Parathyroid adenoma (tissue), 2 donors: Measurements from ENCODE around the gene ICA1.

Experiments used
- H2AFZ ChIP-seq: fragments of 300-600 bp; sonication (generic); one replicate; pipeline ENCODE4 v1.7.0; 2017; ENCODE audit warnings: antibody characterized with exemption, mild to moderate bottlenecking
- H3K27ac ChIP-seq: fragments of 300-600 bp; sonication (generic); one replicate; pipeline ENCODE4 v1.7.0; 2017
- H3K27me3 ChIP-seq: fragments of 300-600 bp; sonication (generic); one replicate; pipeline ENCODE4 v1.7.0; 2017; ENCODE audit warnings: low read length; ENCODE audit not compliant: control insufficient read depth, insufficient read depth
- H3K36me3 ChIP-seq: fragments of 300-600 bp; sonication (generic); one replicate; pipeline ENCODE4 v1.7.0; 2017; ENCODE audit warnings: low read length; ENCODE audit not compliant: control insufficient read depth, insufficient read depth
- H3K4me1 ChIP-seq: fragments of 300-600 bp; sonication (generic); one replicate; pipeline ENCODE4 v1.7.0; 2017; ENCODE audit warnings: control low read depth
- H3K4me2 ChIP-seq: fragments of 300-600 bp; sonication (generic); one replicate; pipeline ENCODE4 v1.7.0; 2017; ENCODE audit warnings: low read length
- H3K4me3 ChIP-seq: fragments of 300-600 bp; sonication (generic); one replicate; pipeline ENCODE4 v1.7.0; 2017; ENCODE audit warnings: low read depth, low read length
- H3K79me2 ChIP-seq: fragments of 300-600 bp; sonication (generic); one replicate; pipeline ENCODE4 v1.7.0; 2017; ENCODE audit warnings: control low read depth
- H3K9ac ChIP-seq: fragments of 300-600 bp; sonication (generic); one replicate; pipeline ENCODE4 v1.7.0; 2017; ENCODE audit warnings: mild to moderate bottlenecking
- H3K9me3 ChIP-seq: fragments of 300-600 bp; sonication (generic); one replicate; pipeline ENCODE4 v1.7.0; 2017; ENCODE audit warnings: low read length; ENCODE audit not compliant: control insufficient read depth
- CTCF ChIP-seq: fragments of 300-600 bp; sonication (generic); IDR thresholded peaks from one replicate; pipeline ENCODE4 v1.7.0; 2017; ENCODE audit warnings: antibody characterized with exemption, mild to moderate bottlenecking
- donor health status: primary hyperparathyroidism.

Gene ICA1

GRCh38 chr7:8086239-8086638, 175.7 kb downstream of the ICA1 start:
- no peak for TF ChIP-seq CTCF
- Histone ChIP-seq H3K4me3 (no peak overlapping the region), H3K79me2 (no peaks in the 10 kb centered on the region), H3K9ac (no peak overlapping the region), H3K4me2 (no peak overlapping the region), H3K4me1 (no peaks in the 10 kb centered on the region), H3K36me3 (no peaks in the 10 kb centered on the region), H2AFZ (no peak overlapping the region), H3K27ac (no peak overlapping the region), H3K27me3 (no peaks in the 10 kb centered on the region), H3K9me3 (no peaks in the 10 kb centered on the region)

GRCh38 chr7:8085420-8085819, 176.5 kb downstream of the ICA1 start:
- H3K9ac ChIP-seq: no peak overlapping the region
- no peaks in the 10 kb centered on the region for H3K9me3 ChIP-seq
- no peaks in the 10 kb centered on the region for H3K27me3 ChIP-seq
- TF ChIP-seq CTCF: no peak
- no peak overlapping the region for H3K27ac ChIP-seq
- H2AFZ ChIP-seq: no peak overlapping the region
- no peaks in the 10 kb centered on the region for H3K36me3 ChIP-seq
- no peak overlapping the region for H3K4me3 ChIP-seq
- no peaks in the 10 kb centered on the region for H3K4me1 ChIP-seq
- H3K79me2 ChIP-seq: no peaks in the 10 kb centered on the region
- H3K4me2 ChIP-seq: no peak overlapping the region

- no peaks in the 10 kb centered on the region for H3K9me3 ChIP-seq
- H3K36me3 ChIP-seq: no peaks in the 10 kb centered on the region
- no peak overlapping the region for H2AFZ ChIP-seq
- no peak overlapping the region for H3K27ac ChIP-seq
- no peak overlapping the region for H3K9ac ChIP-seq
- TF ChIP-seq CTCF: no peak
- H3K79me2 ChIP-seq: no peaks in the 10 kb centered on the region
- no peak overlapping the region for H3K4me2 ChIP-seq
- H3K4me3 ChIP-seq: no peak overlapping the region
- no peaks in the 10 kb centered on the region for H3K4me1 ChIP-seq
- H3K27me3 ChIP-seq: no peaks in the 10 kb centered on the region
Measured at GRCh38 chr7:8084836-8085235, 177.1 kb downstream of the ICA1 start.

- TF ChIP-seq CTCF: no peak
- H3K4me3 ChIP-seq: no peak overlapping the region
- H3K79me2 ChIP-seq: no peaks in the 10 kb centered on the region
- no peaks in the 10 kb centered on the region for H3K27me3 ChIP-seq
- no peaks in the 10 kb centered on the region for H3K9me3 ChIP-seq
- H2AFZ ChIP-seq: no peak overlapping the region
- H3K9ac ChIP-seq: no peak overlapping the region
- no peaks in the 10 kb centered on the region for H3K4me1 ChIP-seq
- H3K4me2 ChIP-seq: no peak overlapping the region
- H3K36me3 ChIP-seq: no peaks in the 10 kb centered on the region
- no peak overlapping the region for H3K27ac ChIP-seq
Measured at GRCh38 chr7:8082762-8083161, 179.2 kb downstream of the ICA1 start.

GRCh38 chr7:8078418-8078817, 183.5 kb downstream of the ICA1 start:
- Histone ChIP-seq H3K4me3 (no peak overlapping the region), H3K9ac (no peak overlapping the region), H3K9me3 (no peaks in the 10 kb centered on the region), H3K27ac (no peak overlapping the region), H3K4me2 (no peak overlapping the region), H3K4me1 (no peaks in the 10 kb centered on the region), H3K27me3 (no peaks in the 10 kb centered on the region), H3K36me3 (no peaks in the 10 kb centered on the region), H3K79me2 (no peaks in the 10 kb centered on the region), H2AFZ (no peak overlapping the region)
- TF ChIP-seq CTCF: no peak
